K562 (cell line): ENCODE data around the gene VDAC1. TPM values are rescaled to one million over a fixed set of nuclear protein-coding genes. Genes with fewer than 3 reads are reported as not detected.

Source experiments
- ATF6 ChIP-seq: sonication (generic); formaldehyde crosslinking; IDR thresholded peaks from 2 replicates; pipeline ENCODE4 v1.4.0; 2020; ENCODE audit warnings: mild to moderate bottlenecking, missing genetic modification reagents
- BCL6 ChIP-seq: fragments of 250-450 bp; sonication (Bioruptor Pico); IDR thresholded peaks from 2 replicates; pipeline ENCODE4 v1.4.0; 2020
- CBFA2T2 ChIP-seq: fragments of 450-650 bp; conservative IDR thresholded peaks from 2 replicates; pipeline ENCODE4 v1.6.1; 2017; ENCODE audit warnings: mild to moderate bottlenecking
- GABPB1 ChIP-seq: sonication (generic); formaldehyde crosslinking; IDR thresholded peaks from 2 replicates; pipeline ENCODE4 v1.8.0; 2022; ENCODE audit warnings: mild to moderate bottlenecking, missing genetic modification reagents
- KAT2B ChIP-seq: IDR thresholded peaks from one replicate; pipeline ENCODE4 v1.6.1; 2012; ENCODE audit warnings: low read depth, mild to moderate bottlenecking, control low read depth, inconsistent platforms, low read length, moderate library complexity
- NFE2L1 ChIP-seq: fragments of 450-650 bp; IDR thresholded peaks from 2 replicates; pipeline ENCODE4 v1.6.1; 2016; ENCODE audit warnings: missing genetic modification characterization, low read depth, mild to moderate bottlenecking, missing compliant biosample characterization, moderate library complexity, borderline replicate concordance
- NFIC ChIP-seq: fragments of 450-650 bp; IDR thresholded peaks from 2 replicates; pipeline ENCODE4 v1.6.1; 2017; ENCODE audit warnings: mild to moderate bottlenecking, inconsistent platforms
- ZBTB17 ChIP-seq: fragments of 450-650 bp; formaldehyde crosslinking; IDR thresholded peaks from 2 replicates; pipeline ENCODE4 v1.4.0; 2020; ENCODE audit warnings: mild to moderate bottlenecking
- ZFP1 ChIP-seq: fragments of 450-650 bp; formaldehyde crosslinking; IDR thresholded peaks from 2 replicates; pipeline ENCODE4 v1.4.0; 2020; ENCODE audit warnings: mild to moderate bottlenecking, mixed read lengths
- ZNF507 ChIP-seq: conservative IDR thresholded peaks from 2 replicates; pipeline ENCODE4 v1.6.1; 2017; ENCODE audit warnings: missing genetic modification characterization, missing compliant biosample characterization
- polyA plus RNA-seq, 8 experiments: library from polyadenylated mRNA; depleted of rRNA in 4 of 8; stranded (reverse) in 5 of 8; unstranded in 3 of 8; fragments of >200 nt; fragmentation: Nextera tagmentation in 2 of 8; fragmentation: Illumina TruSeq in 1 of 8; extraction: Ambion mirVana in 2 of 8; extraction: Trizol in 1 of 8; gene quantifications; 2 replicates each; pipeline versions ENCODE4 v1.2.1 to v1.2.3, GENCODE V29; 2011 to 2014; ENCODE audit warnings: inconsistent platforms in 1 of 8, missing spikeins in 1 of 8
- total RNA-seq, 7 experiments: library from RNA; depleted of rRNA in 6 of 7; stranded (reverse); fragments of >200 nt in 6 of 7; fragmentation: Illumina TruSeq in 2 of 7; extraction: Trizol in 2 of 7; gene quantifications; 2 replicates each; pipeline versions ENCODE4 v1.2.1 to v1.2.3, GENCODE V29; 2011 to 2021; ENCODE audit warnings: low replicate concordance in 1 of 7
- TF ChIP-seq, protein P1 (sequence below), 2 experiments: fragments of 450-650 bp; formaldehyde crosslinking in 1 of 2; IDR thresholded peaks; 2 replicates each; pipeline versions ENCODE4 v1.4.0 to v1.6.1; 2014 to 2020; ENCODE audit warnings: mild to moderate bottlenecking in 2 of 2, borderline replicate concordance in 1 of 2, low read depth in 1 of 2

The VDAC1 gene
- total and polyA plus RNA-seq, 9 of the 15 experiments (the other 6 are each of a cell fraction or from before 2014, with no cell fraction given): 168 to 366 (median 293) TPM

- TF ChIP-seq, protein P1, sequence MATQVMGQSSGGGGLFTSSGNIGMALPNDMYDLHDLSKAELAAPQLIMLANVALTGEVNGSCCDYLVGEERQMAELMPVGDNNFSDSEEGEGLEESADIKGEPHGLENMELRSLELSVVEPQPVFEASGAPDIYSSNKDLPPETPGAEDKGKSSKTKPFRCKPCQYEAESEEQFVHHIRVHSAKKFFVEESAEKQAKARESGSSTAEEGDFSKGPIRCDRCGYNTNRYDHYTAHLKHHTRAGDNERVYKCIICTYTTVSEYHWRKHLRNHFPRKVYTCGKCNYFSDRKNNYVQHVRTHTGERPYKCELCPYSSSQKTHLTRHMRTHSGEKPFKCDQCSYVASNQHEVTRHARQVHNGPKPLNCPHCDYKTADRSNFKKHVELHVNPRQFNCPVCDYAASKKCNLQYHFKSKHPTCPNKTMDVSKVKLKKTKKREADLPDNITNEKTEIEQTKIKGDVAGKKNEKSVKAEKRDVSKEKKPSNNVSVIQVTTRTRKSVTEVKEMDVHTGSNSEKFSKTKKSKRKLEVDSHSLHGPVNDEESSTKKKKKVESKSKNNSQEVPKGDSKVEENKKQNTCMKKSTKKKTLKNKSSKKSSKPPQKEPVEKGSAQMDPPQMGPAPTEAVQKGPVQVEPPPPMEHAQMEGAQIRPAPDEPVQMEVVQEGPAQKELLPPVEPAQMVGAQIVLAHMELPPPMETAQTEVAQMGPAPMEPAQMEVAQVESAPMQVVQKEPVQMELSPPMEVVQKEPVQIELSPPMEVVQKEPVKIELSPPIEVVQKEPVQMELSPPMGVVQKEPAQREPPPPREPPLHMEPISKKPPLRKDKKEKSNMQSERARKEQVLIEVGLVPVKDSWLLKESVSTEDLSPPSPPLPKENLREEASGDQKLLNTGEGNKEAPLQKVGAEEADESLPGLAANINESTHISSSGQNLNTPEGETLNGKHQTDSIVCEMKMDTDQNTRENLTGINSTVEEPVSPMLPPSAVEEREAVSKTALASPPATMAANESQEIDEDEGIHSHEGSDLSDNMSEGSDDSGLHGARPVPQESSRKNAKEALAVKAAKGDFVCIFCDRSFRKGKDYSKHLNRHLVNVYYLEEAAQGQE (IDR thresholded peaks at IDR 0.05; ENCODE audit: borderline replicate concordance): no peak
- TF ChIP-seq, protein P1 (CRISPR knock-in tag; IDR thresholded peaks at IDR 0.05; ENCODE audit: low read depth): no peak
- TF ChIP-seq ZFP1 (CRISPR knock-in tag) (no peak), GABPB1 (CRISPR knock-in tag) (peak; percentile 54; the same call in 1 of the 2 replicates), ATF6 (no peak), NFIC (peak; percentile 86), NFE2L1 (no peak), KAT2B (no peak), CBFA2T2 (peak; percentile 95), BCL6 (CRISPR knock-in tag) (no peak), ZNF507 (tag) (no peak), ZBTB17 (peak; percentile 83)
- TF ChIP-seq, all 486 proteins: peak for 148
Observed at GRCh38 chr5:133932441-133933168, 72.2 kb downstream of the VDAC1 start (continued).
